WTC11 (cell line): ENCODE data around the gene TPX2. TPM values are rescaled to one million over a fixed set of nuclear protein-coding genes. Genes with fewer than 3 reads are reported as not detected.
A peak's percentile ranks its signal among the peaks of the same experiment; 100 is the strongest.

ENCODE experiments used
- ATAC-seq: fragments of 200-7000 bp; cut with Tn5 transposase; 2 replicates; pipeline ENCODE4 v1.10.0; 2021; ENCODE audit warnings: mild to moderate bottlenecking, moderate library complexity
- CTCF ChIA-PET: fragments of 300-600 bp; sonication (Branson Sonifier 250); formaldehyde crosslinking; loops from one replicate; lab custom pipeline; 2021; ENCODE audit warnings: antibody characterized with exemption; lab: Charles Lee
- POLR2A ChIA-PET: fragments of 350-600 bp; sonication (Branson Sonifier 250); formaldehyde crosslinking; loops from one replicate; lab custom pipeline; 2021; ENCODE audit warnings: antibody characterized with exemption; lab: Charles Lee
- DNase-seq: peaks from one replicate; pipeline ENCODE4 v3.0.0; 2021; ENCODE audit warnings: low spot score
- H3K27ac Mint-ChIP-seq: 2 replicates; pipeline ENCODE4 v1.8.0; 2021; ENCODE audit warnings: mixed read lengths
- H3K27me3 Mint-ChIP-seq: 2 replicates; pipeline ENCODE4 v1.8.0; 2021; ENCODE audit warnings: low read depth, mild to moderate bottlenecking, moderate library complexity, mixed read lengths
- H3K36me3 Mint-ChIP-seq: 2 replicates; pipeline ENCODE4 v1.8.0; 2021; ENCODE audit warnings: mixed read lengths
- H3K4me1 Mint-ChIP-seq: 2 replicates; pipeline ENCODE4 v1.8.0; 2022; ENCODE audit warnings: mixed read lengths
- H3K4me3 Mint-ChIP-seq: 2 replicates; pipeline ENCODE4 v1.8.0; 2021; ENCODE audit warnings: mild to moderate bottlenecking, moderate library complexity, mixed read lengths
- H3K9me3 Mint-ChIP-seq: 2 replicates; pipeline ENCODE4 v1.8.0; 2021; ENCODE audit warnings: mixed read lengths
- AFF4 ChIP-seq: sonication (generic); formaldehyde crosslinking; IDR thresholded peaks from 2 replicates; pipeline ENCODE4 v1.8.1; 2023; ENCODE audit warnings: mild to moderate bottlenecking, missing genetic modification reagents, borderline replicate concordance
- AR ChIP-seq: fragments of 250-450 bp; sonication (Bioruptor Pico); IDR thresholded peaks from 2 replicates; pipeline ENCODE4 v1.9.0; 2021; ENCODE audit warnings: mild to moderate bottlenecking
- EMX1 ChIP-seq: fragments of 250-450 bp; sonication (Bioruptor Pico); IDR thresholded peaks from 2 replicates; pipeline ENCODE4 v1.8.0; 2021; ENCODE audit warnings: mild to moderate bottlenecking
- ESRRA ChIP-seq: sonication (generic); formaldehyde crosslinking; IDR thresholded peaks from 2 replicates; pipeline ENCODE4 v1.8.1; 2022; ENCODE audit warnings: mild to moderate bottlenecking, missing genetic modification reagents, borderline replicate concordance
- ETV6 ChIP-seq: sonication (generic); formaldehyde crosslinking; IDR thresholded peaks from 2 replicates; pipeline ENCODE4 v1.8.1; 2022; ENCODE audit warnings: mild to moderate bottlenecking, missing genetic modification reagents
- GABPB1 ChIP-seq: sonication (generic); formaldehyde crosslinking; IDR thresholded peaks from 2 replicates; pipeline ENCODE4 v1.8.1; 2023; ENCODE audit warnings: mild to moderate bottlenecking, missing genetic modification reagents
- IRF1 ChIP-seq: sonication (generic); formaldehyde crosslinking; IDR thresholded peaks from 2 replicates; pipeline ENCODE4 v1.8.0; 2023; ENCODE audit warnings: missing genetic modification reagents
- JUN ChIP-seq: sonication (generic); formaldehyde crosslinking; IDR thresholded peaks from 2 replicates; pipeline ENCODE4 v1.8.0; 2023; ENCODE audit warnings: mild to moderate bottlenecking, missing genetic modification reagents
- KAT7 ChIP-seq: sonication (generic); formaldehyde crosslinking; IDR thresholded peaks from 2 replicates; pipeline ENCODE4 v1.8.1; 2023; ENCODE audit warnings: missing genetic modification reagents, mild to moderate bottlenecking, borderline replicate concordance
- NFATC4 ChIP-seq: fragments of 250-450 bp; sonication (Bioruptor Pico); IDR thresholded peaks from 2 replicates; pipeline ENCODE4 v1.9.0; 2021; ENCODE audit warnings: mild to moderate bottlenecking
- NFE2L1 ChIP-seq: sonication (generic); formaldehyde crosslinking; IDR thresholded peaks from 2 replicates; pipeline ENCODE4 v1.8.1; 2023; ENCODE audit warnings: missing genetic modification reagents
- NR2C2 ChIP-seq: sonication (generic); formaldehyde crosslinking; IDR thresholded peaks from 2 replicates; pipeline ENCODE4 v1.8.0; 2022; ENCODE audit warnings: mild to moderate bottlenecking, missing genetic modification reagents
- RORB ChIP-seq: fragments of 250-450 bp; sonication (Bioruptor Pico); IDR thresholded peaks from 2 replicates; pipeline ENCODE4 v1.9.0; 2021; ENCODE audit warnings: mild to moderate bottlenecking
- TP53 ChIP-seq: sonication (generic); formaldehyde crosslinking; IDR thresholded peaks from 2 replicates; pipeline ENCODE4 v1.8.1; 2023; ENCODE audit warnings: mild to moderate bottlenecking, missing genetic modification reagents
- ZNF121 ChIP-seq: sonication (generic); formaldehyde crosslinking; IDR thresholded peaks from 2 replicates; pipeline ENCODE4 v1.8.0; 2023; ENCODE audit warnings: missing genetic modification reagents
- ZNF532 ChIP-seq: fragments of 250-450 bp; sonication (Bioruptor Pico); IDR thresholded peaks from 2 replicates; pipeline ENCODE4 v1.9.0; 2021; ENCODE audit warnings: mild to moderate bottlenecking, borderline replicate concordance
- ZSCAN18 ChIP-seq: fragments of 250-450 bp; sonication (Bioruptor Pico); IDR thresholded peaks from 2 replicates; pipeline ENCODE4 v2.1.2; 2022; ENCODE audit warnings: mild to moderate bottlenecking, moderate library complexity
- total RNA-seq: library from RNA; stranded (reverse); gene quantifications from 3 replicates; pipeline ENCODE4 v1.2.3, GENCODE V29; 2021

Gene TPX2
- total RNA-seq, 1 experiment from 2014 or later, result 123 TPM

- no peaks in the 10 kb centered on the region for H3K9me3 Mint-ChIP-seq
- no peak overlapping the region for H3K4me3 Mint-ChIP-seq
- no peaks in the 10 kb centered on the region for H3K27me3 Mint-ChIP-seq
- no peak for ATAC-seq
- CTCF ChIA-PET, result interaction anchor here (0.6 kb wide), 1 partner anchor 43 kb away, joined by 3 read pairs; no protein-coding TSS in a partner anchor
- TF ChIP-seq GABPB1 (no peak), NR2C2 (CRISPR knock-in tag) (no peak), RORB (no peak), TP53 (CRISPR knock-in tag) (no peak)
- no peak for DNase-seq
- H3K36me3 Mint-ChIP-seq, result peaks cover 48% of the 10 kb centered on the region
- H3K4me1 Mint-ChIP-seq, result no peaks in the 10 kb centered on the region
- POLR2A ChIA-PET, result no interaction called here
- peak overlapping the region; percentile 2; the same call in 1 of the 2 replicates for H3K27ac Mint-ChIP-seq
Observed at GRCh38 chr20:31803552-31804291, 64.6 kb downstream of the TPX2 start.

GRCh38 chr20:31806564-31807355 lies 67.7 kb downstream of the TPX2 start:
- Mint-ChIP-seq H3K4me3 (no peak overlapping the region), H3K9me3 (no peaks in the 10 kb centered on the region), H3K27ac (peak overlapping the region; percentile 66), H3K36me3 (peaks cover 23% of the 10 kb centered on the region), H3K27me3 (no peaks in the 10 kb centered on the region), H3K4me1 (no peaks in the 10 kb centered on the region)
- ChIA-PET CTCF (interaction anchor here (0.6 to 1.5 kb wide), 6 partner anchors 27 to 175 kb away, joined by 3 to 5 read pairs (median 3); no protein-coding TSS in a partner anchor), POLR2A (interaction anchor here (0.6 kb wide), 1 partner anchor 552 kb away, joined by 3 read pairs; no protein-coding TSS in a partner anchor)
- ATAC-seq (no peak), DNase-seq (no peak)
- TF ChIP-seq JUN (CRISPR knock-in tag) (no peak), ETV6 (CRISPR knock-in tag) (no peak), ZSCAN18 (no peak), ESRRA (CRISPR knock-in tag) (no peak), NR2C2 (CRISPR knock-in tag) (no peak), ZNF532 (CRISPR knock-in tag) (no peak), AR (no peak), EMX1 (no peak)

GRCh38 chr20:31808481-31808880 lies 69.4 kb downstream of the TPX2 start:
- no peak for ATAC-seq
- ChIA-PET POLR2A (no interaction called here), CTCF (interaction anchor here (1.4 to 2.8 kb wide), 3 partner anchors 15 to 174 kb away, joined by 3 to 9 read pairs (median 4); no protein-coding TSS in a partner anchor)
- no peak overlapping the region for H3K4me3 Mint-ChIP-seq
- H3K27me3 Mint-ChIP-seq, result no peaks in the 10 kb centered on the region
- peaks cover 8% of the 10 kb centered on the region for H3K36me3 Mint-ChIP-seq
- H3K9me3 Mint-ChIP-seq, result no peaks in the 10 kb centered on the region
- H3K27ac Mint-ChIP-seq, result no peak overlapping the region
- no peaks in the 10 kb centered on the region for H3K4me1 Mint-ChIP-seq
- DNase-seq, result no peak
- TF ChIP-seq IRF1 (CRISPR knock-in tag) (no peak), KAT7 (CRISPR knock-in tag) (no peak), ZNF121 (no peak), AFF4 (CRISPR knock-in tag) (no peak), JUN (CRISPR knock-in tag) (no peak), EMX1 (no peak), NR2C2 (CRISPR knock-in tag) (no peak), NFE2L1 (CRISPR knock-in tag) (no peak), NFATC4 (CRISPR knock-in tag) (no peak)
